PC-9 (cell line): ENCODE data around the gene ADGRL1.

ENCODE experiments used
- EZH2 ChIP-seq: fragments of 200-600 bp; sonication (generic); IDR thresholded peaks from 2 replicates; pipeline ENCODE4 v1.8.0; 2017; ENCODE audit warnings: antibody characterized with exemption, low read depth
- TF ChIP-seq, protein P1 (sequence below): fragments of 200-600 bp; sonication (generic); conservative IDR thresholded peaks from 2 replicates; pipeline ENCODE4 v1.6.1; 2017; ENCODE audit warnings: mixed run types, antibody characterized with exemption, mild to moderate bottlenecking, moderate library complexity

- TF ChIP-seq, protein P1, sequence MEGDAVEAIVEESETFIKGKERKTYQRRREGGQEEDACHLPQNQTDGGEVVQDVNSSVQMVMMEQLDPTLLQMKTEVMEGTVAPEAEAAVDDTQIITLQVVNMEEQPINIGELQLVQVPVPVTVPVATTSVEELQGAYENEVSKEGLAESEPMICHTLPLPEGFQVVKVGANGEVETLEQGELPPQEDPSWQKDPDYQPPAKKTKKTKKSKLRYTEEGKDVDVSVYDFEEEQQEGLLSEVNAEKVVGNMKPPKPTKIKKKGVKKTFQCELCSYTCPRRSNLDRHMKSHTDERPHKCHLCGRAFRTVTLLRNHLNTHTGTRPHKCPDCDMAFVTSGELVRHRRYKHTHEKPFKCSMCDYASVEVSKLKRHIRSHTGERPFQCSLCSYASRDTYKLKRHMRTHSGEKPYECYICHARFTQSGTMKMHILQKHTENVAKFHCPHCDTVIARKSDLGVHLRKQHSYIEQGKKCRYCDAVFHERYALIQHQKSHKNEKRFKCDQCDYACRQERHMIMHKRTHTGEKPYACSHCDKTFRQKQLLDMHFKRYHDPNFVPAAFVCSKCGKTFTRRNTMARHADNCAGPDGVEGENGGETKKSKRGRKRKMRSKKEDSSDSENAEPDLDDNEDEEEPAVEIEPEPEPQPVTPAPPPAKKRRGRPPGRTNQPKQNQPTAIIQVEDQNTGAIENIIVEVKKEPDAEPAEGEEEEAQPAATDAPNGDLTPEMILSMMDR = no peak
- TF ChIP-seq EZH2 = no peak
Measured at GRCh38 chr19:14189415-14189814, 16.6 kb downstream of the ADGRL1 start.
